Raji (cell line): Measurements from ENCODE around the gene CD2AP.

Experiments
- POLR2A ChIP-seq: IDR thresholded peaks from 2 replicates; pipeline ENCODE4 v1.6.1; 2011; ENCODE audit warnings: low read depth, low read length, control low read depth; ENCODE audit not compliant: insufficient read depth

The CD2AP gene

DNA sequence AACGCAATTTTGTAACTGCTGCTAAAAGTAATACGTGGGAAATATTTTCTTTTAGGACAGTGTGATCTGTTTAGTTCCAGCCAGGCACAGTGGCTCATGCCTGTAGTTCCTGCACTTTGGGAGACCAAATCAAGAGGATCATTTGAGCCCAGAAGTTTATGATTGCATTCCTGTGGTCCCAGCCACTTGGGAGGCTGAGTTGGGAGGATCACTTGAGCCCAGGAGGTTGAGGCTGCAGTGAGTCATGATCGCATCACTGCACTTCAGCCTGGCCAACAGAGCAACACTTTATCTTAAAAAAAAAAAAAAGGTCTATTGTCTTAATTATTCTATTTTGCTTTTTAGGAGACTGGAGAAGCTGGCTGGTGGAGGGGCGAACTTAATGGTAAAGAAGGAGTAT lies 101.5 kb downstream of the CD2AP start:
- no peak for TF ChIP-seq POLR2A

- TF ChIP-seq POLR2A, result no peak
Observed at GRCh38 chr6:47581591-47581990, 104.0 kb downstream of the CD2AP start.

DNA sequence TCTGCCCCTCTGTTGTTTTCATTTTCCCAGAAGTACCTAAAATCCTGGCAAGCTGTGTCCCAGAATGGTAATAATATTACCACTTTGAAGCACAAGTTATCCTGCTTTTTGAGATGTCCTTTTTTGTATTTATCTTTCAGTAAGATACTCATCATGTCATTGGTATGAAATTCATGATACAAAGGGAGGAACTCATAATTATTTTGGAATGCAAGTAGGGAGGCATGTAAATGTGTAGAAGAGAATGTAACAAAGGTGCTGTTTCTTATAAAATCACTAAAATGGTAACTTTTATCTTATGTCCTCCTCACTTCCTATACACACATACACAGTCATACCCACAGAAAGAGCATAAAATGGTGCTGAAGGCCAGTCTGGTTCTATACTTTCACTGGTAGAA lies 109.9 kb downstream of the CD2AP start:
- no peak for TF ChIP-seq POLR2A

DNA sequence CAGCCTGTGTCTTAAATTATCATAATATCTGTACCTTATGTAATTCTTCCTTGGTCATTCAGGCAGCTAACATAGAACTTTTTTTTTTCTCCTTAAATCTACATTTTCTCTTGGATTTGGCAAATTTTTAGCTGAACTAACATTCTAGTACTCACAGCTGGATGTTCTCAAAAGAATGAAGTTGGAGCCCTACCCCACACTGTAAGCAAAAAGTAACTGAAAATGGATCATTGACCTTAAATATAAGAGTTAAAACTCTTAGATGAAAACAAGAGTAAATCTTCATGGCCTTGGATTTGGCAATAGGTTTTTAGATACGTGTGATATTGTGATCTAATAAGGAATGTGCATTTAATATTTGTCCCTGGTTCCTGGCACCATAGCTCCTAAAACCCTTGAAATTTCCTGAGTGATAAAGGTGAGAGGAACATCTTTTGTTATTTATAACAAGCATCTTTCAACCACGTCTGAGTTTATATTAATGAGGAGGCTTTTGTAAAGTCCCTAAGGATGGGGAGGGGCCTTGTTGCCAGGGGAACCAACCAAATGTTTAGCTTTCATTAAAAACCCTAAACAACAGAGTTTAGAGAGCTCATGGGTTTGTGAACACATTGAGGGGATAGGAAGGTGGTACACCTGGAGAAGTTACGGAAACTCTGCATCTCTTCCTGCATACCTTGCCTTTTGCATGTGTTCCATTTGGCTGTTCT lies 114.7 kb downstream of the CD2AP start:
- TF ChIP-seq POLR2A, result no peak

DNA sequence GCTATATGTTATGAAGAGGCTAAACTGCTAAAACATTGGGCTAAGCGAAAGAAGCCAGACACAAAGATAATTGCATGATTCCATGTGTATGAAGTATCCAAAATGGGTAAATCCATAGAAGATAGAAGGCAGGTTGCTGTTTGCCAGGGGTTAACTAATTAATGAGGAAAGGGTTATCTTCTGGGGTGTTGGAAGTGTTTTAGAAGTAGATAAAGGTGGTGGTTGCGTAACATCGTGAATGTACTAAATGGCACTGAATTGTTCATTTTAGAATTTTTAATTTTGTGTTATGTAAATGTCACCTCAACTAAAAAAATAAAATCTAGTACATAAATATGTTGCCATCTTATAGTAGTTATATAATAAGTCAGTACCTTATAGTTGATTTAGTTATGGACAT lies 116.4 kb downstream of the CD2AP start:
- TF ChIP-seq POLR2A, result no peak

DNA sequence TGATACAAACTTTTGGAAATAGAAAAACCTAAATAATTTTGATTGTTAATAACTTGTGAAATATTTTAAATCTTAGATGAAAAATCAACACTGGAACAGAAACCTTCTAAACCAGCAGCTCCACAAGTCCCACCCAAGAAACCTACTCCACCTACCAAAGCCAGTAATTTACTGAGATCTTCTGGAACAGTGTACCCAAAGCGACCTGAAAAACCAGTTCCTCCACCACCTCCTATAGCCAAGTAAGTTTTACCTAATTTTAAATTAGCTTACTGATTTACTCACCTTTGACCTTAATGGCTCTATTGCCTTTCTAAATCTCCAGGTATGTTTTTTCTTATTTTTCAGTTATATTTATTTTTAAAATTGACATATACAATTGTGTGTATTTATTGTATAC lies 118.2 kb downstream of the CD2AP start:
- TF ChIP-seq POLR2A, result no peak

DNA sequence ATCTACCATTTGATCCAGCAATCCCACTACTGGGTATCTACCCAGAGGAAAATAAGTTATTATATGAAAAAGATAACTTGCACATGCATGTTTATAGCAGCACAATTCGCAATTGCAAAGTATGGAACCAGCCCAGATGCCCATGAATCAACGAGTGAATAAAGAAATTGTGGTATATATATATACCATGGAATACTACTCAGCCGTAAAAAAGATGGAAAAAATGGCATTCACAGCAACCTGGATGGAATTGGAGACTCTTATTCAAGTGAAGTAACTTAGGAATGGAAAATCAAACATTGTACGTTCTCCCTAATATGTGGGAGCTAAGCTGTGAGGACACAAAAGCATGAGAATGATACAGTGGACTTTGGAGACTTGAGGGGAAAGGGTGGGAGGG lies 120.8 kb downstream of the CD2AP start:
- no peak for TF ChIP-seq POLR2A

- no peak for TF ChIP-seq POLR2A
Observed at GRCh38 chr6:47599512-47599911, 121.9 kb downstream of the CD2AP start.

- TF ChIP-seq POLR2A, result no peak
Observed at GRCh38 chr6:47603227-47603626, 125.6 kb downstream of the CD2AP start.

DNA sequence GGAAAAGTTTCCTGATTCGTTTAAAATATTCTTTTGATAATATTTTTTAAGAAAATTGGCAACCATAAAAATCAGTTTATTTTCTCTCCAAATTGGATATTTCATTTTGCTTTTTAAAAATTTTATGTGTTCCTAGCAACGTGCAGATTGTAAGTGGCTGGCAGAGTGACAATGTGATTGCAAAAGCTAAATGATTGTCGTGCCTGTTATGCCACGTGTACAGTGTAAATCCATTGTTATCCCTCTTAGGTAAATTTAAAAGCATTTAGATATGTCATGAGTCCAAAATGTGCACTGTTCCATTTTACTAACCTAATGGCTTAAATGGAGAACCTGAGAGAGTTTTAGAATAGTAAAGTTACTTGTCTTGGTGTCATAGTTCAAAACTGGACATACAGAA lies 126.4 kb downstream of the CD2AP start:
- no peak for TF ChIP-seq POLR2A

DNA sequence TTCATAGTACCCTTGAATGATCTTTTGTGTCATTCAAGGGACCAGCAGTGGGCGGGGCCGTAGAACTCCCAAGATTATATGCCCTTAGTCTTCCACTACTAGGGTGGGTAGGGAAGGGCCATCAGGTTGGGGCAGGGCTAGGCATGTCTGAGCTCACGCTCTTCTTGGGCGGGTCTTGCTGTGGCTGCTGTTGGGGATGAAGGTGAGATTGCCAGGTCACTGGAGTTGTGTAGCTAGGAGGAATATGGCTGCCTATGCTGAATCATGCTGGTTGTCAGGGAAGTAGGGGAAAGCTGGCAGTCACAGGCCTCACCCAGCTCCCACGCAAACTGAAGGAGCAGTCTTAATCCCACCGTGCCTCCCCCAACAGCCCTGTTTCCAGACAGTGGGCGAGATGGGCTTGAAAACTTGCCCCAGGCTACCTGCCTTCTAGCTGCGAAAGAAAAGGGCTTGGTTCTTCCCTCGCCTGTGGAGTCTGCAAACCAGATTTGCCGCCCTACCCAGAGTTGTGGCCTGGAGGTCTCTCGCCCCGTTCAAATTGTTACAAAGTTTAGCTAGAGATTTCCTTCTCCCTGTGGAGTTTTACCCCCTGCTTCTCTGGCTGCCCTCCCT lies 144.4 kb downstream of the CD2AP start:
- TF ChIP-seq POLR2A, result no peak

DNA sequence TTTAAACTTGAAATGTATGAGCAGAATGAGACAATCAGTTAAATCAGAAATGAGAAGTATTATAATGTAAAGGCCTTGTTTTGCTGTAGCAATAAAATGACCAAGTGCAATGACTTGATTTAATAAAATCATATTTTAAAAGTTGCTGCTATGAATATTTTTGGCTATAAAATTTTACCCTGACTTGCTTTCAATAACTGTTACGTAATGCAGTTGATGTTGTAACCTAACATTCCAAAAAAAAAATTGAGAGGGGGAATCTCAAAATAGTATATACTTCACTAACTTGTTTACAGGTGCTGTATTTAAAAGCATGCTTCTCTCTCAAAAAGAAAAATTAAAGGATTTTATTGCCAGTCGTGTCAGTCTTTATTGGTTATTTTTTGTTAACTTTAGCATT lies 149.2 kb downstream of the CD2AP start:
- no peak for TF ChIP-seq POLR2A

DNA sequence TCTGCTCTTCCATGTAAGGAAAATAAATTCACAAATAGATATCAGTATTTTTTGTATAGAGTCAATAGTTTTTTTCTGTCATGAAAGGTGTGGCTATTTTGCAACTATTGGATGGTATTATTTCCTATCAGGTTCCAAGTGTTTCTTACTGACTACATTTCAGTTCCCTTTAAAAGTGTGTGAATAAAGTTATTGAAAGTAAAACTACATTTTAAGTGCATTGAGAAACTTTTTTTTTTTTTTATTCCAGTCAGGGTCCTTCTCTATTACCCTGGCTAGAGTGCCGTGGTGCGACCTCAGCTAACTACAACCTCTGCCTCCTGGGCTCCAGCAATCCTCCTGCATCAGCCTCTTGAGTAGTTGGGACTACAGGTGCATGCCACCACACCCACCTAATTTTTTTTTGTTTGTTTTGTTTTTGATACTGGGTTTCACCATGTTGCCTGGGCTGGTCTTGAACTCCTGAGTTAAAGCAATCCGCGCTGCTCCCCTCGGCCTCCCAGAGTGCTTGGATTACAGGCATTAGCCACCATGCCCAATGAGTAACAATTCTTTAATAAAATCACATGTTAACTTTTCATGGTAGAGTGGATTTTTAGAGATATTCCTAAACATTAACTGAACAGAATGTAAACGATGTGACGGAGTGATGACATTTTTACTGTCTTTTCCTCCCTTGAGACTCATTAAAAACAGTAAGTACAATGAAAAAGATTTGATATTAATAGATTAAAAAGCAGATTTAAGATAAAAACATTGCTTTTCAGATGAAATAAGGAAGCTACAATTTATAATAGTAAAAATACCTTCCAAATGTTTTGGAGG lies 151.1 kb downstream of the CD2AP start:
- TF ChIP-seq POLR2A, result no peak

DNA sequence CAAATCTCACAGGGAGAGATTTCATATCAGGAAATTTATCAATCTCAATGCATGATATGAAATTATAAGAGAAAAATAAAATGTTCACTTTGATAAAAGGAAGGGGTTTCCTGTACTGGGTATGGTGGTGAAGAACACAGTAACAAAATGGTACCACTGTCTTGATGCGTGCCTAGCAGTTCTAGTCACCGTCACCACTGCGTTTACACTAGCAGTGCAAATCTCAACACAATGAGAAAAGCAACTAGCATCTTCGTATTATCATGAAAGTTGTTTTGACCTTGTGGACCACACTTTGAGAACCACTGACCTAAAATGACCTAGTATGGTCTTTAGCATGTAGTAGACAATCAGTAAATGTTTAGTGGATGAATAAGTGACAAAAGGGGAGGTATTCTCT lies 152.4 kb downstream of the CD2AP start:
- no peak for TF ChIP-seq POLR2A

DNA sequence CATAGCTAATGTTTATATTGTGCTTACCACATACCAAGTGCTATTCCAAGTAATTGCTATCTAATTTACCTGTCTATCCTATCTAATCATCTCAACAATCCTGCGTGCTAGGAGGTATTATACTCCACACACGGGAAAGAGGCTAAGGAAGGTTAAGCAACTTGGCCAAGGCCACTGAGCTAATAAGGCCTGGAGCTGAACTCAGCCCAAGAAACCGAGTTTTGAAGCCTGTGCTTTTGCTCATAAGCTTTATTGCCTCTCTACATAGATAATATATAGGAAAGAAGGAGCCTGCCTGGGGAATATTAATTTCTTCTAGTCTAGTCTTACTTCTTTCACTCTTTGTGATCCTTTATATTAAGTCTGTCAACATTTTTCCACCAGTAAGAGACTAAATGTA lies 153.0 kb downstream of the CD2AP start:
- no peak for TF ChIP-seq POLR2A

- TF ChIP-seq POLR2A, result no peak
Observed at GRCh38 chr6:47631269-47631772, 153.7 kb downstream of the CD2AP start.
